Bladder microvascular endothelial cell (primary cell): Measurements from ENCODE around the gene RPF1. TPM values are rescaled to one million over a fixed set of nuclear protein-coding genes. Genes with fewer than 3 reads are reported as not detected.

Experiments
- total RNA-seq: library from RNA; depleted of rRNA; stranded (reverse); fragments of >200 nt; gene quantifications from 2 replicates; pipeline ENCODE4 v1.2.3, GENCODE V29; 2014

RPF1 gene, protein sequence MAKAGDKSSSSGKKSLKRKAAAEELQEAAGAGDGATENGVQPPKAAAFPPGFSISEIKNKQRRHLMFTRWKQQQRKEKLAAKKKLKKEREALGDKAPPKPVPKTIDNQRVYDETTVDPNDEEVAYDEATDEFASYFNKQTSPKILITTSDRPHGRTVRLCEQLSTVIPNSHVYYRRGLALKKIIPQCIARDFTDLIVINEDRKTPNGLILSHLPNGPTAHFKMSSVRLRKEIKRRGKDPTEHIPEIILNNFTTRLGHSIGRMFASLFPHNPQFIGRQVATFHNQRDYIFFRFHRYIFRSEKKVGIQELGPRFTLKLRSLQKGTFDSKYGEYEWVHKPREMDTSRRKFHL
- total RNA-seq, result 25.7 and 28.6 TPM in 2 replicates

DNA sequence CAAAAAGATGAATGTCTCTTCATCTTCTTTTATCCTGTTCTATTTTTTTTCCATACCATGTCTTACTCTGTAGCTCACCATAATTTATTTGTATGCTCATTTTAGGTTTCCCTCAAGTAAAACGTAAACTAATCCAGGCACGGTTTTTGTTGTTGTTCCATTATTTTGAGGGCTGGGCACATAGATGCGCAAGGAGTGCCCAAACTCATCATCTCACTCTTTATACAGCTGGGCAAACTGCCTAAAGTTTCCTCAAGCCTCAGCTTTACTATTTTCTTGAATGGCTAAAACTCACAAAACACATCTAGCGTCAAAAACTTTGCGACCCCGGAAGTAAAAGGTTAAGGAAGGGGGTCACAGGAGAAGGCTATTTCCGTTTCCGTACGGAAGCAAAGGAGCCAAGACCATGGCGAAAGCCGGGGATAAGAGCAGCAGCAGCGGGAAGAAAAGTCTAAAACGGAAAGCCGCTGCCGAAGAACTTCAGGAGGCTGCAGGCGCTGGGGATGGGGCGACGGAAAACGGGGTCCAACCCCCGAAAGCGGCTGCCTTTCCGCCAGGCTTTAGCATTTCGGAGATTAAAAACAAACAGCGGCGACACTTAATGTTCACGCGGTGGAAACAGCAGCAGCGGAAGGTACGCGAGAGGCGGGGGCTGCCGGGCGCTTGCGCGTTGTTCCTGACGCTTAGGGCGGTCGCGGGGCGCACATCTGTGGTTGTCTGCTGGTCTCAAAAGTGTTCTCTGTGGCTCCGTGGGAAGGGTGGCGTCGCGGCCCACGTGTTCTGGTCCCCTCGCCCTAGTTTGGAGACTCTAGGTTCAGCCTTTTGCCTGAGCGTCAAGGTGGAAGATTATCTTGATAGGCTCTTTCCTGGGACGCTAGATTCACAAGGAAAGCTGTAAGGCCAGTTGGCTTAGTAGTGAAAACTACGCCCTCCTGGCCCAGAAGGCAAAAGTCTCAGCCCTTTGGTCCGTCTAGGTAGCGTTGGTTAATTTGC is at the start of gene RPF1:
RPF1 (plus strand) TSS at position 391 of the 993 bp plus-strand sequence; CDS start at position 407, 16 bp downstream.

DNA sequence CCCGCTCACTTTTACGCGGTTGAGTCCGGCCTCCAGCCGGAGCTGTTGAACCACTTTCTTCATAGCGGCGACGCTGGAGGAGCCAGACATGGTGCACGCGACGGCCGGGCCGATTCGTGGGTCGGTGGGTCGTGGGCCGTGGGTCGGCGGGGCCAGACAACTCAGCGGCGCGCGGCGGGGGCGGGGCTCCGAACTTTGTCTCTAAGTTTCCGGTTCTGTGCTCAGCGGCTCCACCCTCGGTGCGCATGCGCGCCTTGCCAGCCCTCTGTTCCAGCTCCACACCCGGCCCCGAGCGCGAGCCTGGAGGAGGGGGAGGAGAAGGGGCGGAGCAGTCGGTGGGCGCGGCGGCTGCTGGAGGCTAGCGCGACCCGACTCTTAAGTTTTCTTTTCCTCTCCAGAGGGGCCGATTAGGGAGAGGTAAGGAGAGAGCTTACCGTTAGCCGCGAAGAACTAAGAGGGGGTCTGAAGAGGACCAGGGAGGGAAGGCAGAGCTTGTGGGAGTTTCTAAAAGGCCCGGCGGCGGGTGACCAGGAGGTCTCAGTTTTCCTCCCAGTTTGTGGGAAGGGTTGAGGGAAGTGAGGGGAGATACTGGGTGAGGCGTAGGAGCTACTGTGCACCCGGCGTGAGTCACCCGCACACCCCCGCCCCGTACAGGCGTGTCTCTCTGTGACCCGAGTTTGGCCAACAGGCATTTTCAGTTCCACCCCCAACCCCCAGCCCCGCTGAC is 27.1 kb downstream of the RPF1 start, which contains the start of the genes GNG5 and SPATA1:
GNG5 (minus strand) TSS at position 580 of the 727 bp plus-strand sequence; CDS start at position 90, 490 bp downstream.
SPATA1 (plus strand) TSS at position 385 of the 727 bp plus-strand sequence. CDS start 9,974 bp downstream, outside the sequence.

Other genes starting within 250 kb of the RPF1 start
- 1.1 and 1.3 TPM in 2 replicates for gene SAMD13, start 177.6 kb upstream of the RPF1 start, total RNA-seq
- gene DNASE2B, start 80.8 kb upstream of the RPF1 start, total RNA-seq, result under 0.01 TPM in 1 of 2 replicates, not detected in the other
- 0.81 and 0.82 TPM in 2 replicates for gene SPATA1, start 27.1 kb downstream of the RPF1 start, total RNA-seq
- gene GNG5, start 27.3 kb downstream of the RPF1 start, total RNA-seq, result 8.7 and 14.2 TPM in 2 replicates
- gene CTBS, start 95.2 kb downstream of the RPF1 start, total RNA-seq, result 2.3 and 7.8 TPM in 2 replicates
- 1.6 and 3.3 TPM in 2 replicates for gene SSX2IP, start 211.2 kb downstream of the RPF1 start, total RNA-seq